GM19467 (cell line): ENCODE measurements around the gene ZBTB4.

Source experiments
- ATAC-seq: cut with Tn5 transposase; IDR thresholded peaks from one replicate; pipeline ENCODE4 v1.9.1; 2021; ENCODE audit warnings: mild to moderate bottlenecking, moderate library complexity; ENCODE audit not compliant: unreplicated experiment

ZBTB4 gene

DNA sequence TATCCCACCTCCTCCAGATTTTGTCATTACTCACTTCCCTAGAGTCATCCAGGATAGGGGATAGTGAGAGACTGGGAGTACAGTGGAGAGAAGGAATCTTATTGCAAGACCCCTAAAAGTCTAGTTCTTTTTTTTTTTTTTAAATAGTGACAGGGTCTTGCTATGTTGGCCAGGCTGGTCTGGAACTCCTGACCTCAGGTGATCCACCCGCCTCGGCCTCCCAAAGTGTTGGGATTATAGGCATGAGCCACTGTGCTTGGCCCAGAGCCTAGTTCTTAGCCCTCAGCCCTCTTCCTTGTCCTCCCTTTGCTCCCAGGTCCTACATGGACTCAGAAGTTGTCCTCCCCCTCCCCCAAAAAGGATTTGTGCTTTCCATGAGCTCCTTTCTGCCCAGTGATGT is 37.3 kb downstream of the ZBTB4 start:
- no peak for ATAC-seq

DNA sequence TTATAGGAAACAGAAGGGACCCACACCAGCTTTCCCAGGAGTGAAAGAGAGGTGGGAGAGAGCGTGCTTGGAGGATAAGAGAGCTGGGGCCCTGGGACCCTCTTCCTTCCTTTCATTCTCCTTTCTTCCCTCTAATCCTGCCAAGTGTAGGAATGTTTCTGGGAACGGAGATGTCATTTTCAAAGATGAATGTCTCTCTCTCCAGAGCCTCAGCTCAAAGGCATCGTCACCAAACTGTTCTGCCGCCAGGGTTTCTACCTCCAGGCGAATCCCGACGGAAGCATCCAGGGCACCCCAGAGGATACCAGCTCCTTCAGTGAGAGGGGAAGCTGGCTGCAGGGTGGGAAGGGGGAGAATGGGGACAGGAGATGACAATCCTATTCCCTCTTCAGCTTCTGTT is 38.2 kb downstream of the ZBTB4 start:
- no peak for ATAC-seq

DNA sequence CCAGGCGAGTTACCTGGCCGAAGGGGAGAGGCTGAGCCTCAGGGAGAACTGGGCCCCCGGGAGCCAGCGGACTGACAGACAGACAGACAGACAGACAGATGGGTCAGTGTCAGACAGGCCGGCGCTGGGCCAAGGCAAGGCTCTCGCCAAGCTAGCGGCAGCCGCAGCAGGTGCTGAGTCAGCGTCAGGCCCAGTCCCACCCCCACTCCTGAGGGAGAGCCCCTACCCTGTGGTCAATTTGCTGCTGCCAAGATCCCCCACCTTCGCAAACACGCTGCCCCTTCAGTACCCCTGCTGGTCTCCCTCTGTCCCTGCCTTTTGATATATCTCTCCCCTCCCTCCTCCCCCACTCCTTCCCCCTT is 38.6 kb downstream of the ZBTB4 start:
- ATAC-seq: no peak

DNA sequence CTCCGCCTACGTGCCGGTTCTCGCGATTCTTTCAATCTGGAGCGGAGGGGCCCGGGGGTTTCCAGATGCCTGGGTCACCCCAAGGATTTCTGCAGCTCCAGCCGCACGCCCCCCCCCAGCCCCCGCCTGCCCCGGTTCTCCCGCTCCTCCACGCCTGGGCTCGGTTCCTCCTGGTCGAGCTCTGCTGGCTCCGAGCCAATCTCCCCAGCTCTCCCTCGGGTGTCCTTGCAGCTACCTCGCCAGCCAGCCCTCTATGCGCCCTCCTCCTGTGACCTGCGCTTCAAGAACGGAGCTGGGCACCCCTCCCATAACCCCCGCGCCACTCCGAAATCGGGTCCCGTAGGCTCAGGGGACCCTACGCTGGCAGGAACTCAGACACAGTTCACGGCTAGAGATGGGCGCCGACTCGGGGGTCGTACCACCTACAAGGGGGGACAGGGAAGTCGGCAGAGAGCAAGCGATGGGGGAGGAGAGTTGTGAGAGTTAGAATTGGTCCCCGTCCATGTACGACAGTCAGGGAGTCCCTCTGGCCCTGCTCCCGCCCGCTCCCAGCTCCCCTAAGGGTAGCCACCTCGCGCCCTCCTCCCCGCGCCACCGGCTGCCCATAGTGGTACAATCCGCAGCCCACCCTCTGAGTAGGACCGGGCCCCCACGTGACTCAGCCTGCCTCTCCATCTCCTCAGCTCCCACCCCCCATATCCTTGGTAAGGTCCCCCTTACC is 39.2 kb downstream of the ZBTB4 start:
- no peak for ATAC-seq

DNA sequence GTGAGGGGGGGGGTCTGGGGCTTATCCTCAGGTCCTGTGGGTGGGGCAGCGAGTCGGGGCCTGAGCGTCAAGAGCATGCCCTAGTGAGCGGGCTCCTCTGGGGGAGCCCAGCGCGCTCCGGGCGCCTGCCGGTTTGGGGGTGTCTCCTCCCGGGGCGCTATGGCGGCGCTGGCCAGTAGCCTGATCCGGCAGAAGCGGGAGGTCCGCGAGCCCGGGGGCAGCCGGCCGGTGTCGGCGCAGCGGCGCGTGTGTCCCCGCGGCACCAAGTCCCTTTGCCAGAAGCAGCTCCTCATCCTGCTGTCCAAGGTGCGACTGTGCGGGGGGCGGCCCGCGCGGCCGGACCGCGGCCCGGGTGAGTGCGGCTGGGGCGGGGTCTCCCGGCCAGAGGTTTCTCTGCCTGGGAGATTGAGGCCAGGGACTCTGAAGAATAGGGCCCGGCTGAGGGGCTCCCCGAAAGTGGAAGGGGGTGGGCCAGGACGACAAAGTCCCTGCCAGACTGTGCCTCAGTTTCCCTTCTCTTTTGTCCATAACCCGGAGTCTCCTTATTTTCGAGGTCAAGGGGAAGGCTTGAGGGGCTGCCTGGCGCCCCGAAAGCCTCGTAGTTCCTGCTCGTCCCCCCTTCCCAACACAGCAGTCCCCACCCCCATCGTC is 39.8 kb downstream of the ZBTB4 start, which contains the start of gene FGF11:
Gene FGF11, plus strand, starts transcription at position 51 of the 651 bp plus-strand sequence. Its CDS starts 109 bp downstream, at position 160.
- ATAC-seq: no peak

DNA sequence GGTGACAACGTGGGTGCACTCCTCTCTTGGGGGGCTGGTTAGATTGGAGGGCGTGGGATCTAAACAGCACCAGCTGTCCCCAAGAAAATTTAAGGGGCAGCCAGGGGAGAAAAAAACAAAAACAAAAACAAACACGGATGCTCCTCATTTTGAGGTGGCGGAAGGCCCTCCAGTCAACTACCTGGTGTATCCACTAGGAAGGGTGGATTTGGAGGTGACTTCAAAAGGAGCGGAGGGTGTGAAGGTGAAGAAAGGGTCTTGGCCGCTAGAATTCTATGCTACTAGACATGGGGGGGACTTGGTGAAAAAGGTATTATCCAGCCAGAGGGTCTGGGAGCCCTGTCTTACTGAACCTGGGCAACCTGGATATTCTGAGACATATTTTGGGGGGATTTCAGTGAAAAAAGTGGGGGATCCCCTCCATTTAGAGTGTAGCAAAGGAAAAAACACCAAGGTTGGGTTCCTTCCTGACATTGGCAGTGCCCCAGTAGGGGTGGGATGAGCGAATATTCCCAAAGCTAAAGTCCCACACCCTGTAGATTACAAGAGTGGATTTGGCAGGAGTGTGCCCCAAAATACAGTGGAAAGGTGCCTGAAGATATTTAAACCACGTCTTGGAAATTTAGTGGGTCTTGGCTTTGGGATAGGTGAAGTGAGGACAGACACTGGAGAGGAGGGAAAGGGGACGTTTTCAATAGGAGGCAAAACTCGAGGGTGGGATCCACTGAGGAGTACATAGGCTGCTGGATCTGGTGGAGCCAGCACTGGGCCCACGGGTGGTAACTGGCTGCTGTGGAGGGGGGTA is 40.6 kb downstream of the ZBTB4 start:
- no peak for ATAC-seq

DNA sequence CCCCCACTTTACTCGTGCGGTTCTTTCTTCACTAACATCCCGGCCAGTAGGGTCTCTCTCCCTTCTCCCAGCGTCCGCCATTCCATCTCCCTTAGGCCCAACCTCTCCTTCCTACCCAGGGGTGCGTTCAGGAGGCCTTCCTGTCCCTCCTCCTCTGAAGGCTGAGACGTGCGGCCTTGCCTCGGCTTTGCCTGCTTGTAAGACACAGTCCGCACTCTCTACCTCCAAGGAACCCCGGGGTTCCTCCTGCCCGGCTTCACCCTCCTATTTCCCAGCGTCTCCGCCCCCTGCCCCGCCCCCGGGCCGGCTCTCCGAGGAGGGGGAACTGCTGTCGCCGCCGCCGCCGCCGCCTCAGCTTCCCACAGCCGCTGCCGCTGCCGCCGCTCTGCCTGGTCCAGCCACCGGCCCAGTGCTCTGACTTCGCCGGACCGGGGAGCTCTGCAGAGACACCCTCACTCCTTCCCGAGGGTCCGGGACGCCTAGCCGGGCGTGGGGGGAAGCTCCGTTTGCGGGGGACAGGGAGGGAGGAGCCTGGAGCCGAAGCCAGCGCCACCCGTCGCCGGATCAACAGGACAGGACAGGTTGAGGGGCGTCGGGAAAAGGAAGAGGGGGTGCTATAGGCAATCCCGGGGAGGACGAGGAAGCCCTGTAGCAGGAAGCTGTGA is 41.3 kb downstream of the ZBTB4 start:
- ATAC-seq: no peak

DNA sequence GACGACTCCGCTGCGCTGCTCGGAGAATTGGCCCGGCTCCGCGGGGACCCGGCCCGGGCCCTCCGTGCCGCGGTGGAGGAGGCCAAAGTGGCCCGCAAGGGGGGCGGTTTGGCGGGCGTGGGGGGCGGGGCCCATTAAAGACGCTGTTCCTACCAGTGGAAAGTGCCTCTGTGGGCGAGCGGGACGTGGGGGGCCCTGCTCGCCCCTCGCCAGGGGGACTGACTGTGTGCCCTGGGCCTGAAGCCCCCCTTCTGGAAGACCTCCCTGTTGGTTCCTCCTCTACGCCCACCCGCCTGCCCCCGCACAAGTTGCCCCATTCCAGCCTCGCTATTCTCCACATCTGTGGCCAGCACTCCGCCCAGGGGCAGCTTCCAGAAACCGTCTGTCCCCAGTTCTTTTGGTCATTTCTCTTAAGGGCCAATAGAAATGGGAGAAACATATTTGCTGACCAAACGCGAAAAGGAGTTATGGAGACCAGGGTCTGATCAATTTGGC is 42.0 kb downstream of the ZBTB4 start:
- no peak for ATAC-seq

DNA sequence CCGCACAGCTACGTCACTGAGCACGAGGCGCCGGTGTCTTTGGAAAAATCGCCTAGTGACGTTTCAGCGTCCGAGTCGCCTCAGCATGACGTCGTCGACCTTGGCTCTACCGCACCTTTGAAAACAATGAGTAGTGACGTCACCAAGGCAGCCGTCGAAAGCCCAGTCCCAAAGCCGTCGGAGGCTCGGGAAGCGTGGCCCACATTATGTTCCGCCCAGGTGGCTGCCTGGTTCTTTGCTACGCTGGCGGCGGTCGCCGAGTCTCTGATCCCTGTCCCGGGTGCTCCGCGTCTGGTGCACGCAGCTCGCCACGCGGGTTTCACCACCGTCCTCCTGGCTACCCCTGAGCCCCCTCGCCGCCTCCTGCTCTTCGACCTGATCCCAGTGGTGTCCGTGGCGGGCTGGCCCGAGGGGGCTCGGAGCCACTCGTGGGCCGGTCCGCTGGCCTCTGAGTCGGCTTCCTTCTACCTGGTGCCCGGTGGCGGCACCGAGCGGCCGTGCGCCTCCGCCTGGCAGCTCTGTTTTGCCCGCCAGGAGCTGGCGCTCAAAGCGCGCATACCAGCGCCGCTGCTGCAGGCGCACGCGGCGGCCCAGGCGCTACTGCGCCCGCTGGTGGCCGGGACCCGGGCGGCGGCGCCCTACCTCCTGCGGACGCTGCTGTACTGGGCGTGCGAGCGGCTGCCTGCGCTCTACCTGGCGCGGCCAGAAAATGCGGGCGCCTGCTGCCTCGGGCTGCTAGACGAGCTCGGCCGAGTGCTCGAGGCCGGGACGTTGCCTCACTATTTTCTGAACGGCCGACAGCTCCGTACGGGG is 42.7 kb downstream of the ZBTB4 start:
- ATAC-seq: no peak

DNA sequence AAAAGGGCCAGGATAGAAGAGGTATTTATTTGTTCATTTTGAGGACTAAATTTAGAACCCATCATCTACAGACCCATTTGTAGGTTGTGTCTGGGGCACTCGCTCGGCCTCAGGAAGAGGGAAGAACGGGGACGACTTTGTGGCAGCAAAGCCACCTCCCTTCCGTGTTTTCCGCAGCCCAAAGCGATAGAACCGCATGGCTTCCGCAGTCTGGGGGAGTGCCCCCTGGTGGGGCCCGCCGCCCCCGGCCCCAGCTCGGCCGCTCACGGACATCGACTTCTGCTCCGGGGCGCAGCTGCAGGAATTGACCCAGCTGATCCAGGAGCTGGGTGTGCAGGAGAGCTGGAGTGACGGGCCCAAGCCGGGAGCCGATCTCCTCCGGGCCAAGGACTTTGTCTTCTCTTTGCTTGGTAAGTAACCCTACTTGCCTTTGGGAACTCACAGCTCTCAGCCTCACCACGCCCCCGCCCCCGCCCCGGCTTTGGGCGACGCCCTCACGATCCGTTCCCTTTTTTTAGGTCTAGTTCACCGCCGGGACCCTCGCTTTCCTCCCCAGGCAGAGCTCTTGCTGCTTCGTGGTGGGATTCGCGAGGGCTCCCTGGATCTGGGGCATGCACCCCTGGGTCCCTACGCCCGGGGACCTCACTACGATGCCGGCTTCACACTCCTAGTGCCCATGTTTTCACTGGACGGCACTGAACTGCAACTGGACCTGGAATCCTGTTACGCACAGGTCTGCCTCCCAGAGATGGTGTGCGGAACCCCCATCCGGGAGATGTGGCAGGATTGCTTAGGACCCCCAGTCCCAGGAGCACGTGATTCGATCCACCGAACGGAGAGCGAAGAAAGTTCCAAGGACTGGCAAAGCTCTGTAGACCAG is 43.5 kb downstream of the ZBTB4 start:
- no peak for ATAC-seq

DNA sequence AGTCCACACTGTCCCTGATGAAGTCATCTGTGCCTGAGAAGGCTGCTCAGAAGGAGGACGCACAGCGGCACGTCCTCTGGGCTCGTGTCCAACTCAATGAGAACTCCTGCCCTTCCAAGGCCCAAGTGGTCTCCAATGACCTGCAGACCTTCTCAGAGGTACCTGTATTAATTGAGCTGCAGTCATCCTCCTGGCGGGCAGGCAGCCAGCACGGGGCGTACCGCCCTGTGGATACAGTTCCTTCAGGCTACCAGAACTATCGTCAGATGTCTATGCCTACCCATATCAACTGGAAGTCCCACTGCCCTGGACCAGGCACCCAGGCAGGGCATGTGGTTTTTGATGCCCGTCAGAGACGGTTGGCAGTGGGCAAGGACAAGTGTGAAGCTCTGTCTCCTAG is 47.1 kb downstream of the ZBTB4 start:
- no peak for ATAC-seq

DNA sequence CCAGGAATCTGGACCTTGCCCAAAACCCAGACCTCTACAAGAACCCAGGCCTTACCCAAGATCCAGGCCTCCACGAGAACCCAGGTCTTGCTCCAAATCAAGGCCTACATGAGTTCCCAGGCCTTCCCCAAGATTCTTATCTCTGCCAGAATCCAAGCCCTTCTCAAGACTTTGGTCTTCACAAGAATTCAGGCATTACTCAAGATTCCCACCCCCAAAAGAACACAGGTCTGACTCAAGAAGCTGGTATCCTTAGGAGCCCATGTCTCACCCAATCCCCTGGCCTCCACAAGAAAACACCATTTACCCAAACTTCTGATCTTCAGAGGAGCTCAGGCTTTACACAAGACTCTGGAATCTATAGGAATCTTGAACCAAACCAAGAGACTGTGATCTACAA is 48.2 kb downstream of the ZBTB4 start:
- ATAC-seq: no peak

DNA sequence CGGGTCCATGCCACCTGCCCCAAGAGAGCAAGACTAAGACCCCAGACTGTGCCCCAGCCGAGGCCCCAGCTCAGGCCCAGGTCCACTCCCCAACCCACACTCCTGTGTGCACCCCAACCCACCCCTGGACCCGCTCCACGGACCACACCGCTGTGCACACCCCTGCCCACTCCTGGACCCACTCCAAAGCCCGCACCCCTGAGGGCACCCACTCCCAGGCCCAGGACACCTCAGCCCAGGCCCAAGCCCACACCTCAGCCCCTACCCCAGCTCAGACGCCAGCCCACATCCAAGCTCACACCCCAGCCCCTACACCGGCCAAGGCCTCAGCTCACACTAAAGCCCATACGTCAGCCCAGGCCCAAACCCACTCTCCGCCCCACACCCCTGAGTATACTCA is 49.7 kb downstream of the ZBTB4 start:
- no peak for ATAC-seq

DNA sequence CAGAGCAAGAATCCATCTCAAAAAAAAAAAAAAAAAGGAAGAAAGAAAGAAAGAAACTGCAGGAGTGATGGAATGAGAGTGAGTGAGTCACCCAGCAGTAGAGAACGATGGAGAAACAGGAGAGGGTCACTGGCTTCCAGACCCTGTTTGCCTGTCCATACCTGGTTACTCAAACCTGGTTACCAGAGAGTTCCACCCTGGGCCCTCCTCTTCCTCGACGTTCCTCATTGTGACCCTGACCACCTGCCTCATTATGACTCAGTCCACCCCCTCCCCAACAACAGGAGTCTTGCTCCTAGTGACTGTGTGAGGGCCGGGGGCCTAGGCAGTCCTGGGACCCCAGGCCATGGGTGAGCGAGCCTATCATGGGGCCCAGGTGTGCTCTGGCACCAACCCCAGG is 50.9 kb downstream of the ZBTB4 start, which contains the start of gene SPEM3:
Gene SPEM3, plus strand, starts transcription at position 301 of the 400 bp plus-strand sequence. Its CDS starts 46 bp downstream, at position 347.
- no peak for ATAC-seq

DNA sequence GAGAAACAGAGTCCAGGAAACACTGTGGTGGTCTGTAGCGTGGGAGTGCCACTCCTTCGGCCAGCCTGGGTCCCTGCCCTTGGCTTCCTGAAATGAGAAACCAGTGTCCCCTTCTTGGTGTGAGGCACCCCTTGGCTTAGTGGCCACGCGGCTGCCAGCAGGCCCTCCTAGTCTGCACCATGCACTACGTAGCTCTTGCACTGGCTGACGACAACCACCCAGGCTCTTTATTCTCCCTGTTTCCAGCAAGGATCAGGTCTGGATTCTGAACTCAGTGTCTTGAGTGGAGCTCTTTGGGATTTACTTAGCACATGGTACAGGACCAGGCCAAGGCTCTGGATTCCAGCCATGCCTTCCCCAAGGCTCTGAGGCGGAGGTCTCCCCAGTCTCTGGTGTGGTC is 51.9 kb downstream of the ZBTB4 start:
- ATAC-seq: no peak

DNA sequence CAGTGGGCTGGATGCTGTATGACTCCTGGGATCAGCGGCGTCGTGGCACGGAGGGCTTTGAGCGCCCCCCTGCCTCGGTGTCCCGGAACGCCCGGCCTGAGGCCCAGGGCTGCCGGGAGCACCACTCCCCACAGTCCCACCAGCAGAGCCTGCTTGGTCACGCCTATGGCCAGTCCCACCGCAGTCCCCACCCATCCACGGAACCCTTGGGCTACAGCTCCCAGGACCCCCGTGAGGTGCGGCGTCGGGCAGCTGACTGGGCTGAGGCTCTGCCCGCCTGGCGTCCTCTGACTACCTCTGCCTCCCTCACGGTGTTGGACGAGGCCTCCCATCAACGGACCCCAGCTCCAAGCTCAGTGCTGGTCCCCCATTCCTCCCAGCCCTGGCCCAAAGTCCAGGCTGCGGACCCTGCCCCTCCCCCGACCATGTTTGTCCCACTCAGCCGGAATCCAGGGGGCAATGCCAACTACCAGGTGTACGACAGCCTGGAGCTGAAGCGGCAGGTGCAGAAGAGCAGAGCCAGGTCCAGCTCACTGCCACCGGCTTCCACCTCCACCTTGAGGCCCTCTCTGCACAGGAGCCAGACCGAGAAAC is 52.4 kb downstream of the ZBTB4 start:
- ATAC-seq: no peak

DNA sequence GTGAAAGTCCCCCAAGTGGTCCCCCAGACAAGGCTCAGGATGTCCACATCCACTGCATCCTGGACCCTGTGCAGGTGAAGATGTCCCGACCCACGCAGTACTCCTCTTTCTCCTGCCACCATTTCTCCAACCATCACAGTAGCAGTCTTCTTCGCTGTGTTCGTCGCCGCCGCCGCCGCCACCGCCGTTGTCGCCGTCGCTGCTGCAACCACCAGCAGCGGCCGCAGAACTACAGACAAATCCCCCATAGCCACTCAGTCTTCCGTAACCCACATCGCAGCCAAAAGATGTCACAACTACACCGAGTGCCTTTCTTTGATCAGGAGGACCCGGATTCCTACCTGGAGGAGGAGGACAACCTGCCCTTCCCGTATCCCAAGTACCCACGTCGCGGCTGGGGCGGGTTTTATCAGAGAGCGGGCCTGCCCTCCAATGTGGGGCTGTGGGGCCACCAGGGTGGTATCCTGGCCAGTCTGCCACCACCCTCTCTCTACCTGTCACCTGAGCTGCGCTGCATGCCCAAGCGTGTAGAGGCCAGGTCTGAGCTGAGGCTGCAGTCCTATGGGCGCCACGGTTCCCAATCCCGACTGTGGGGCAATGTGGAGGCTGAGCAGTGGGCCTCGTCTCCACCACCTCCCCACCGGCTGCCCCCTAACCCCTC is 53.1 kb downstream of the ZBTB4 start:
- no peak for ATAC-seq

DNA sequence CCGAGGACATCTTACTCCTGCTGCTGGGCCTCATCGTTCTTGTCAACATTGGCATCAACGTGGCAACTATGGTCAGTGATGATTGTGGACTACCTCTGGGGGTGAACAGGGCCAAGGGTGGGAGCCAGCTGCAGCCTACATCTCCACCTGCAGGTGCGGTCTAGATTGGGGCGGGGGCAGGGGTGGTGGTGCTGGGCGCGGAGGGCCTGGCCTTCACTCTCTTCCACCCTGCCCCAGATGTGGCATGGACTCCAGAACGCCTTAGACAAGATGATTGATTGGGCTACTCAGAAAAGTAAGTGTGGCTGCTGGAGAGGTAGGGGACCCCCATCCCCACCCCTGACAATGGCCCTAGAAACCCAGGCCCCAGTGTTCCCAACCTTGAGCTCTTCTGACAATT is 53.7 kb downstream of the ZBTB4 start:
- ATAC-seq: no peak
